Stimulated activated CD8-positive, alpha-beta memory T cell treated with anti-CD3 and anti-CD28 coated beads, Interleukin-2, amount 100 ng/mL, for 1 hour (primary cell): ENCODE data around the gene ILK.
A peak's percentile ranks its signal among the peaks of the same experiment; 100 is the strongest.

Experiments used
- DNase-seq, 2 donors: peaks; one replicate each; pipeline ENCODE4 v3.0.0-alpha.2; 2020; ENCODE audit warnings: low read depth in 2 of 2

ILK gene

DNA sequence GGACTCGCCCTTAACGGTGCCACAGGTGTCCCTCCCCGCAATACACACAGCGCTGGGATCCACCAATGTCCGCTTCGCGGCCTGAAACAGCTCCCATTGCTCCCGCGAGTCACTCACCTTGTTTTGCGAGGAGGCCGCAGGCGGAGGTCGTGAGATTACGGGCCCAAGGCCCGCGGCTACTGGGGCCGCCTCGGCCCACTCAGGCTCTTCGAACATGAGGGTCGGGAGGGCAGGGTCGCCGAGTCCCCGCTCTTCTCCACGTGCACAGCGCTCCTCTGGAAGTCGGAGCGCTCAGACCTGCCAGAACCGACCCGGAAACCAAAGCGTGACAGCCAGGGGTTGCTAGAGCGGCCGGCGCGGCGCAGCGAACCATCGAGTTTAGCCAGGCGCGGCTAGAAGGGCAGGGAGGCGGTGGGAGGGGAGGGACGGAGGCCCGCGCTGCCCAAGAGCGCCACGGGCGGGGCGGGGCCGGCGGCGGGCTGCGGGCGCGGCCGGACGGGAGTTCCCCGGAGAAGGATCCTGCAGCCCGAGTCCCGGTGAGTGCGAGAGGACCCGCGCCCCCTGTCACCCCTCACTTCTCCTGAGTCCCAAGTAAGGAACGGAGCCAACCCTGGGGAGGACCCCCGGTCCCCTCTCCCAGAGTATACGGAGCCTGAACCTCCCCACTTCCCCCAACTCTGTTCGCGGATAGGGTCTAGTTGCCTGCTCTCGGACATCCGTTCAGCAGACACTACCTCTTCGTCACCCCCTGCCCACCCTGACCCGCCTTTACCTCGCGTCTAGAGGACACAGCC is at the start of gene ILK, which contains the start of gene RRP8:
ILK (plus strand) TSS at position 488 of the 794 bp plus-strand sequence. CDS start 498 bp downstream, outside the sequence.
RRP8 (minus strand) TSS at position 330 of the 794 bp plus-strand sequence; CDS start at position 216, 114 bp downstream.
- peak; percentile 76 for DNase-seq

GRCh38 chr11:6554828-6555706 is 48.5 kb upstream of the ILK start:
- DNase-seq = no peak

GRCh38 chr11:6556139-6556949 is 47.2 kb upstream of the ILK start:
- DNase-seq = no peak

DNA sequence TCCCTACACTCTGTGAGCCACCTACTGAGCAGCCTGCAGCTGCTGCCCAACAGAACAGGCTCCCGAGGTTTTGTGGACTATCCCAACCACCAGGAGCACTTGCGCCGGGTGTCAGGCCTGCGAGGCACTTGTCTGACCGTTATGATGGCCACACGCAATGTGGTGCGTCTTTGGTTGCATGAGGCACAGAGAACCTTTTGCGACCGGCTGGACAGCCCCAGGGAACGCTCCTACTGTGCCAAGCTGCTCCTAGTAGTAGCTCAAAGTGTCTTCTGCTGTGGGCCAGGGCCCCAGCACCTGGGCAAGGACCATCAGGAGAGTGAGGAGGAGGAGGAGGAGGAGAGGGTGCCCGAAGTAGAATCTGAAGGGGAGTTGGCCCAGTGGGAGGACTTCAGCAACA is 46.5 kb upstream of the ILK start:
- DNase-seq = no peak

DNA sequence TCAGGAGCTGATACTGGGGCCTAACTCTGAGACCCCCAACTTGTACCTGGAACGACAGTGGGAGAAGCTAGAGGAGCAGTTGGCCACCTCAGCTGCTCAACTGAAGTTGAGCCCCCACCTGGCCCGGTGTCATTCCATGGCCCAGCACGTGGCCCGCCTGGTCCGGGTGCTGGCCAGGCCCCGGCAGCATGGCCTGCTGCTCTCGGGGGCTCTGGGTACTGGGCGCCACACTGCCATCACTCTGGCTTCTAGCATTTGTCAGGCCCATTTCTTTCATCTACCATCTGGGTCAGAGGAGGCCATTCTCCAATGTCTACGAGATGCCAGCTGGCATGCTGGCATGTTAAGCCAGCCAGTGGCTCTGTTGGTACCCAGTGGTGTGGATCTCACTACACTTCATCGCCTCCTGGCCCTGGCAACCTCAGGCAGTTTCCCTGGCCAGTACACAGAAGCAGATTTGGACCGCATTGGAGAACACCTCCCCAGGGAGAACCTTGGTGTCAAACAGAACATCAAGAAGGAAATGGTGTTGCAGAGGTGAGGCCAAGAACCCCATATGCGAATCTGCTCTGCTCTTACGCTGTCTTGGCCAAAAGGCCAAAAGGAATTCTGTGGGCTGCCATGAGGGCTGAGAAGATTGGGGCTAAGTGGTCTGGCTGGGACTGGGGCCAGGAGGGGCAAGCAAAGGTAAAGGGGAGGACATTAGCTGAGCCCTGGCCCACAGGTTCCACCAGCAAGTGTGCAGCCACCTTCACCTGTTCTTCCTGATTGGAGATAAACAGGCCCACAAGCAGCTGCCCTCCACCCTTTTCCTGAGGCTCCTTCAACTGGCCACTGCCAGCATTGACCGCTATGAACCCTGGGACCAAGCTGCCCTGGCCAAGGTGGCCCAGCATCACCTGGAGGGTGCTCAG is 45.6 kb upstream of the ILK start:
- DNase-seq = no peak

GRCh38 chr11:6559369-6559768 is 44.2 kb upstream of the ILK start:
- no peak for DNase-seq

GRCh38 chr11:6561288-6561687 is 42.3 kb upstream of the ILK start:
- no peak for DNase-seq

DNA sequence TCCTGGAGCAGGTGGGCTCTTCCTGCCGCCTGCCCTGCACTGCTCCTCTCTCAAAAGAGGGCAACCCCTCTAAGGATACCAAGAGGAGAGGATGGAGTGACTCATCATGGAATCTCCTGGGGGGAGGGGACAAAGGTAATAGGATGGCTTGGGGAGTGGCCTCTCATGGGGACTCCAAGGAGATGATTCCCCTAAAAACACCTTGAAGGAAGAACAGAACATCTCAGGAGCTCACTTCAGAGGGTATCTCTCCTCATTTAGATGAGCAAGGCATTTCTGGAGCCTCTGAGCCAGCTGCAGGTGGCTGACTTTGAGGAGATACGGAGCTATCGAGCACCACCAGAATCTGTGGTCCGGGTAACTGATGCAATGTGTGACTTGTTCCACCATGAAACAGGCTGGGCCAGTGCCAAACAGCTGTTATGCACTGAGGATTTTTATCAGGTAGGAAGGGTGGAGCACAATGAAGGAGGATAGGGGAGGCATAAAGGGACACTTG is 40.4 kb upstream of the ILK start:
- no peak for DNase-seq

GRCh38 chr11:6563667-6564066 is 39.9 kb upstream of the ILK start:
- DNase-seq = no peak

DNA sequence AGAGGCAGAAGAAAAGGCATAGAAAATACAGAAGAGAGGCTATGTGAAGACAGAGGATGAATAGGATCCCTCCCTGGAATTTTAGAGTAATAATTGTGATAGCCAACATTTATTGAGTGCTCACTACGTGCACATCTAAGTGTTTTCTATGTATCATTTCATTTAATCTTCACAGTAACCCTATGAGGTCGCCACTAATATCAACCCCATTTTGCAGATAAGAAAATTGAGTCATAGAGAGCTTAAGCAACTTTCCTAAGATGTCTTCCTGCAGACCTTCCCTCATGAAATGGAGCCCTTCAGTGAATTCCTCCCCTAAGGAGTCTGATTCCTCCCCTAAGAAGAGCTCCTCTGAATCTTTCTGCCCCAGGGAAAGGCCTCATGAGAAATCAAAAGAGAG is 38.2 kb upstream of the ILK start:
- no peak for DNase-seq

- DNase-seq = no peak
Observed at GRCh38 chr11:6565988-6566703, 37.4 kb upstream of the ILK start.

DNA sequence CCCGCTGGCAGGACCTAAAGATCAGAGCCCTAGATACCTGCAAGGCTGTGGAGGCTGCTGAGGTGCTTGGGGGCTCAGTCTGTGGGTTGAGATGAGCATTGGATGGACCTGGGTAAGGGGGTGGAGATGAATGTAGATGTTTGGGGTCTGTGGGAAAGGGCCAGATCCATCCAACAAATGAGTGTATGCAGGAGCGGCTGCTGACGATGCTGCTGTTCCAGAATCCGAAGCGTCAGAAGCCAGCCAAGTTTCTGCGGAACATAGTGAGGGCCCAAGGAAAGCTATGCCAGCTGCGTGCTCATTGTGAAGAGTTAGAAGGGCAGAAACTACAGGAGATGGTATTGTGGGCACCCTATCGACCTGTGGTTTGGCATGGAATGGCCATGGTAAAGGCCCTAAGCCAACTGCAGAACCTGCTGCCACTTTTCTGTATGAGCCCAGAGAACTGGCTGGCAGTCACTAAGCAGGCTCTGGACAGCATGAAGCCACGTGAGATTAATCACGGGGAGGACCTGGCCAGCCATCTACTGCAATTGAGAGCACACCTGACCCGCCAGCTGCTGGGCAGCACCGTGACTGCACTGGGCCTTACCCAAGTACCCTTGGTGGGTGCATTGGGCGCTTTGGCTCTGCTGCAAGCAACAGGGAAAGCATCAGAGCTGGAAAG is 36.7 kb upstream of the ILK start:
- DNase-seq = no peak

- no peak for DNase-seq
Observed at GRCh38 chr11:6567371-6567745, 36.2 kb upstream of the ILK start.

DNA sequence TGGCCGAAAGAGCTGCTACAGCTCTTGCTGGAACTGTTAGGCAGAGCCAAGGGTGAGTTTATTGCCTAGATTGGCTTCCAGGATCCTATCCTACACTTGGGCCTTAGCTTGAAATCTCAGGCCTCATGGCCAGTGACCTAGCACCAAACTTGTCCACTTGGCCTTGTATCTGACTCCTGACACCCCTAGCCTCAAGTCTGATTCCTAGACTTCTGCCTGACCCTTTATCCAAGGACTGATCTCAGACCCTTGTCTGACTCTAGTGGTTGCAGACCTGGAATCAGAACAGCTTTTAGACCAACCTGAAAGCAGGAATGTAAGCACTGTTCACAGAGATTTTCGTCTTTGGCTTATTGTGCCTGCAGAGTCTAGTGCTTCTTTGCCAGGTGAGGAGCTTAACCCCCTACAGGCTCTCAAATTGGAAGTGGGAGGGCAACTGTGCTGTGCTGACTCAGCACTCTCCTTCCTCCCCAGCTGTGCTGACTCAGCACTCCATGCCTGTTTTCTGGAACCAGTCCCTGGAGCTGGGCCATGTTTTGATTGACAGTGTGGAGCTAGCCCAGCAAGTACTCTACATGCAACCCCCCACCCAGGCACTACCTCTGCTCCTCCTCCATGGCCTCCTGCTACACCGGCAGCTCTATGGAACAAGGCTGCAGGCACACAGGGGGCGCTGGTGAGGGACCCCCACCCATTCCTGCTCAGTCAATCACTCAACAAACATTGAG is 35.2 kb upstream of the ILK start:
- no peak for DNase-seq

- DNase-seq = no peak
Observed at GRCh38 chr11:6569706-6570105, 33.9 kb upstream of the ILK start.

GRCh38 chr11:6570691-6571427 is 32.7 kb upstream of the ILK start:
- DNase-seq = no peak

DNA sequence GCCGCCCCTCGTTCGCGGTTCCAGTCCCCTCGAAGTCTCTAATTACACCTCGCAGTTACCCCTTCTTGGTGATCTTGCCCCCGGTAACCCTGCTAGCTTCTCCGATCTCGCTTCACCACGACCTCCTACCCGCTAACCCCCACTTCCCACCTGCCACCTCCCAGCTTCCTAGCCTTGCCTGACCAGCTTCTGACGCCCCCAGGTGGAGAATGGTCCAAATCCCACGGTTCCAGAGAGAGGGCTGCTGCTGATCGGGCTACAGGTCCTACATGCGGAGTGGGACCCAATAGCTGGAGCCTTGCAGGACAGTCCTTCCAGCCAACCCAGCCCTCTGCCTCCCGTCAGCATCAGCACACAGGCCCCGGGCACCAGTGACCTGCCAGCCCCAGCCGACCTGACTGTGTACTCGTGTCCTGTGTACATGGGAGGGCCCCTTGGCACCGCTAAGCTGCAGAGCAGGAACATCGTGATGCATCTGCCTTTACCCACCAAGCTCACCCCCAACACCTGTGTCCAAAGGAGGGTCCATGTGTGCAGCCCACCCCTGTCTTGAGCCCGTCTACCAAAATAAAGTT is 32.1 kb upstream of the ILK start:
- DNase-seq = no peak

GRCh38 chr11:6572215-6572614 is 31.4 kb upstream of the ILK start:
- no peak for DNase-seq
